Body of pancreas (tissue), 4 donors: ENCODE data around the gene COMT. TPM values are rescaled to one million over a fixed set of nuclear protein-coding genes. Genes with fewer than 3 reads are reported as not detected.

Experiments used
- ATAC-seq: fragments of 150-250 bp; one replicate; pipeline ENCODE4 v1.9.1; 2016
- DNase-seq, 4 donors: peaks; one replicate each; pipeline ENCODE4 v3.0.0-alpha.2; 2019
- H3K27ac ChIP-seq, 4 donors: fragments of 200-600 bp; sonication (generic); 1 replicate in 3 of 4; 2 replicates in 1 of 4; pipeline versions ENCODE4 v1.5.1 to v1.6.1; 2016 to 2019; ENCODE audit warnings: mild to moderate bottlenecking in 1 of 4, mixed read lengths in 1 of 4, moderate library complexity in 1 of 4
- H3K27me3 ChIP-seq, 2 donors: fragments of 200-600 bp; sonication (generic); one replicate each; pipeline ENCODE4 v1.6.0; 2016; ENCODE audit warnings: mild to moderate bottlenecking in 1 of 2
- H3K36me3 ChIP-seq, 2 donors: fragments of 200-600 bp; sonication (generic); replicated peaks in 1 of 2; 2 replicates each; pipeline ENCODE4 v1.5.1; 2016; ENCODE audit warnings: low read depth in 2 of 2; ENCODE audit not compliant: insufficient read depth in 1 of 2
- H3K4me1 ChIP-seq: fragments of 200-600 bp; sonication (generic); one replicate; pipeline ENCODE4 v1.6.0; 2016
- H3K4me3 ChIP-seq, 2 donors: fragments of 200-600 bp; sonication (generic); 1 replicate in 1 of 2; 2 replicates in 1 of 2; pipeline ENCODE4 v1.5.1; 2016 to 2019
- H3K9me3 ChIP-seq, 3 donors: fragments of 200-600 bp; sonication (generic); 1 replicate in 2 of 3; 2 replicates in 1 of 3; pipeline ENCODE4 v1.5.1; 2016
- CTCF ChIP-seq, 7 experiments: fragments of 450-650 bp in 4 of 7; fragments of 200-600 bp in 3 of 7; sonication (generic) in 3 of 7; IDR thresholded peaks; one replicate each; pipeline ENCODE4 v1.5.1; 2016 to 2019; ENCODE audit warnings: antibody characterized with exemption in 7 of 7
- POLR2A ChIP-seq, 3 donors: fragments of 450-650 bp; IDR thresholded peaks; one replicate each; pipeline ENCODE4 v1.6.1; 2016; ENCODE audit warnings: antibody characterized with exemption in 3 of 3, mild to moderate bottlenecking in 2 of 3
- WGBS, 2 donors: methylation state at CpG; one replicate each; pipeline ENCODE4 v1.1.5; 2017; 5-methylcytosine and 5-hydroxymethylcytosine counted together
- intact Hi-C: fragments of 100-400 bp; cut with DNase I; formaldehyde crosslinking; loops from one replicate; pipeline ENCODE4 v1.15.1; 2023
- total RNA-seq, 2 donors: library from RNA; depleted of rRNA; stranded (reverse); fragments of >200 nt; gene quantifications; one replicate each; pipeline ENCODE4 v1.1.0, GENCODE V29; 2016

Gene COMT
- total RNA-seq, 2 donors from 2014 or later: 85.6 to 98.2 TPM

GRCh38 chr22:19903031-19903430 lies 38.5 kb upstream of the COMT start:
- DNase-seq: no peak
- Histone ChIP-seq H3K36me3 (no peaks in the 10 kb centered on the region), H3K27me3 (no peaks in the 10 kb centered on the region), H3K27ac (no peak overlapping the region), H3K4me3 (no peak overlapping the region), H3K9me3 (no peaks in the 10 kb centered on the region), H3K4me1 (no peaks in the 10 kb centered on the region)
- no peak for ATAC-seq
- TF ChIP-seq CTCF (IDR thresholded peaks at IDR 0.05) (no peak), POLR2A (IDR thresholded peaks at IDR 0.05) (no peak)
- 67 to 90% methylated on average over 2 of the region's 9 CpGs for WGBS, 2 donors
- intact Hi-C loops: no loop called here

- intact Hi-C loops: no loop called here
- TF ChIP-seq CTCF (IDR thresholded peaks at IDR 0.05): no peak
- TF ChIP-seq POLR2A (IDR thresholded peaks at IDR 0.05): no peak
- Histone ChIP-seq H3K27me3 (no peaks in the 10 kb centered on the region), H3K9me3 (no peaks in the 10 kb centered on the region), H3K4me3 (no peak overlapping the region), H3K4me1 (no peaks in the 10 kb centered on the region), H3K27ac (no peak overlapping the region), H3K36me3 (no peaks in the 10 kb centered on the region)
- no peak for DNase-seq
- no peak for ATAC-seq
- WGBS, 2 donors: 82 to 90% methylated on average over 11 to 12 of the region's 12 CpGs
These were observed 38.1 kb upstream of the COMT start for GRCh38 chr22:19903513-19903912.

- no peaks in the 10 kb centered on the region for H3K4me1 ChIP-seq
- 69 to 88% methylated on average over 8 to 16 of the region's 16 CpGs for WGBS, 2 donors
- H3K36me3 ChIP-seq: no peaks in the 10 kb centered on the region
These were observed 37.3 kb upstream of the COMT start for GRCh38 chr22:19904174-19904856.

DNA sequence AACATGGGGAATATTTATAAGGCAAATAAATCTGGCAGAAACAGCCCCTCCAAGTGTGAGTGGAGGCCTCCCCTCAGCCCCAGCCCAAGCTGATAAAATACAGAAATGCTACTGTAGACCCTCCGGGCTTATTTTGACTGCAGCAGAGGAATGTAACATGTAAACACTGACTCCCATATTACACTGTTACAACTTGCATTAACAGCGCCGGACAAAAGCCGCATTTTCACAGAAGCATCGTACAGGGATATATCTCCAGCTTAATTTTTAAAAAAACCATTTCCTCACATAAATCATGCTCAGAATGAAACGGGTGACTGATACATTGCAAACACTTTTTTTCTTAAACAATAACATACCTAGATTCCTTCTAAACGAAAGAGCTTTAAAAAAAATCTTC lies 36.6 kb upstream of the COMT start:
- no peaks in the 10 kb centered on the region for H3K27me3 ChIP-seq
- DNase-seq: no peak
- 86 to 90% methylated on average over 7 of the region's 7 CpGs for WGBS, 2 donors
- H3K4me1 ChIP-seq: no peaks in the 10 kb centered on the region
- ATAC-seq: no peak
- H3K4me3 ChIP-seq: no peak overlapping the region
- H3K36me3 ChIP-seq: no peaks in the 10 kb centered on the region
- H3K27ac ChIP-seq: no peak overlapping the region
- TF ChIP-seq CTCF (IDR thresholded peaks at IDR 0.05) (no peak), POLR2A (IDR thresholded peaks at IDR 0.05) (no peak)
- intact Hi-C loops: no loop called here
- H3K9me3 ChIP-seq: no peaks in the 10 kb centered on the region

More at GRCh38 chr22:19904174-19904856, 37.3 kb upstream of the COMT start:
- H3K4me3 ChIP-seq: no peak overlapping the region
- no peaks in the 10 kb centered on the region for H3K27me3 ChIP-seq
- ATAC-seq: no peak
- intact Hi-C loops: no loop called here
- TF ChIP-seq CTCF (IDR thresholded peaks at IDR 0.05) (no peak), POLR2A (IDR thresholded peaks at IDR 0.05) (no peak)
- no peak for DNase-seq
- no peaks in the 10 kb centered on the region for H3K9me3 ChIP-seq
- no peak overlapping the region for H3K27ac ChIP-seq
